DOHH2 (cell line): Measurements from ENCODE around the gene ATP13A3.

Source experiments
- H3F3A ChIP-seq: fragments of 200-600 bp; sonication (generic), shearing (Covaris generic); 2 replicates; pipeline ENCODE4 v1.6.0; 2016; ENCODE audit warnings: antibody characterized with exemption, mild to moderate bottlenecking; ENCODE audit not compliant: control insufficient read depth, insufficient read depth
- H3K27ac ChIP-seq: fragments of 200-600 bp; sonication (generic); 2 replicates; pipeline ENCODE4 v1.5.1; 2014; ENCODE audit warnings: low read depth, mild to moderate bottlenecking, low read length, moderate library complexity
- H3K27me3 ChIP-seq: fragments of 200-600 bp; sonication (generic); 2 replicates; pipeline ENCODE4 v1.6.1; 2014; ENCODE audit warnings: mild to moderate bottlenecking, low read length, mixed read lengths; ENCODE audit not compliant: control insufficient read depth
- H3K36me3 ChIP-seq: fragments of 200-600 bp; sonication (generic); 2 replicates; pipeline ENCODE4 v1.6.1; 2014; ENCODE audit warnings: mild to moderate bottlenecking, low read length, moderate library complexity, mixed read lengths; ENCODE audit not compliant: control insufficient read depth
- H3K4me1 ChIP-seq: fragments of 200-600 bp; sonication (generic); 2 replicates; pipeline ENCODE4 v1.6.1; 2014; ENCODE audit warnings: mild to moderate bottlenecking, low read length, mixed read lengths; ENCODE audit not compliant: control insufficient read depth
- H3K4me2 ChIP-seq: fragments of 200-600 bp; sonication (generic); 2 replicates; pipeline ENCODE4 v1.6.0; 2014; ENCODE audit warnings: mild to moderate bottlenecking, low read length, moderate library complexity
- H3K4me3 ChIP-seq: fragments of 200-600 bp; sonication (generic); 2 replicates; pipeline ENCODE4 v1.5.1; 2014; ENCODE audit warnings: mild to moderate bottlenecking, low read length, mixed read lengths
- H3K79me2 ChIP-seq: fragments of 200-600 bp; sonication (generic); 2 replicates; pipeline ENCODE4 v1.6.1; 2014; ENCODE audit warnings: mild to moderate bottlenecking, low read length, mixed read lengths; ENCODE audit not compliant: control insufficient read depth
- H3K9me2 ChIP-seq: fragments of 200-600 bp; sonication (generic); replicated peaks from 2 replicates; pipeline ENCODE4 v1.6.1; 2014; ENCODE audit warnings: mild to moderate bottlenecking, low read length, mixed read lengths; ENCODE audit not compliant: control insufficient read depth
- H3K9me3 ChIP-seq: fragments of 200-600 bp; sonication (generic); 2 replicates; pipeline ENCODE4 v1.6.1; 2014; ENCODE audit warnings: antibody characterized with exemption, low read length, mixed read lengths; ENCODE audit not compliant: control insufficient read depth, insufficient read depth
- H4K20me1 ChIP-seq: fragments of 200-600 bp; sonication (generic); 2 replicates; pipeline ENCODE4 v1.6.0; 2014; ENCODE audit warnings: low read depth, mild to moderate bottlenecking, antibody characterized with exemption, low read length, moderate library complexity; ENCODE audit not compliant: control insufficient read depth, insufficient read depth
- EZH2phosphoT487 ChIP-seq: fragments of 200-600 bp; sonication (generic); IDR thresholded peaks from 2 replicates; pipeline ENCODE4 v1.6.1; 2017; ENCODE audit warnings: borderline replicate concordance, mild to moderate bottlenecking, antibody characterized with exemption, low read length, moderate library complexity, mixed read lengths
- TF ChIP-seq, protein P1 (sequence below): fragments of 200-600 bp; sonication (generic); IDR thresholded peaks from one replicate; pipeline ENCODE4 v1.5.1; 2014; ENCODE audit warnings: antibody characterized with exemption, mild to moderate bottlenecking, low read depth, low read length; ENCODE audit not compliant: poor library complexity, severe bottlenecking

Gene ATP13A3

DNA sequence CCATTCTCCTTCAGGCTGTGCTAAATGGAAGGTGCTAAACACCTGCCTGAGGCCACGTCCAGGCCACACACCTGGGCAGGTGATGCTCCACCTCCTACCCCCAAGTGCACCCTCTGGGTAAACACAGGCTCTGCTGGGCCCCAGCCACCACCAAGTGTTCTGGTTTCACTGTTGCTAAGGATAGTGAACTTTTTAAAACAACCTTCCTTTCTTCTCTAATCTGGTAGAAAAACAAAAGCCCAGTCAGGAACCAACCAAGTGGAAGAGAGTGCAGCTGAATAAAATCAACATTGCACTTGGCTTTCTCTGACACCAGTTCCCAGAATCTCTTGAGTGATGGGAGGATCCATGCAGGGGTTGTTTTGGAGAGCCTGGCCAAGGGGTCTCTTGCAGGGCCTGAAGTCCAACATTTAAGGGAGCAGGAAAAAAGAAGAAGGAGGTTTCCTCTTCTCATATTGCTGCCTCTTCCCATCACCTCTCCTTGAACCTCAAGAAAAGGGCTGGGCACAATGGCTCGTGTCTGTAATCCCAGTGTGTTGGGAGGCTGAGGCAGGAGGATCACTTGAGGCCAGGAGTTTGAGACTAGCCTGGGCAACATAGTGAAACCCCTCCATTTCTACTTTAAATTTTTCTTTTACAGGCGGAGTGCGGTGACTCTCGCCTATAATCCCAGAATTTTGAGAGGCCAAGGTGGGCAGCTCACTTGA, 26.2 kb upstream of the ATP13A3 start:
- Histone ChIP-seq H3K79me2 (no peaks in the 10 kb centered on the region), H3K36me3 (no peaks in the 10 kb centered on the region), H3K27ac (no peak overlapping the region), H3K4me1 (no peaks in the 10 kb centered on the region), H3K27me3 (peaks cover 2% of the 10 kb centered on the region; the same call in 1 of the 2 replicates), H3F3A (no peaks in the 10 kb centered on the region), H3K4me2 (no peak overlapping the region), H3K9me3 (no peaks in the 10 kb centered on the region), H3K9me2 (no peaks in the 10 kb centered on the region), H4K20me1 (no peaks in the 10 kb centered on the region), H3K4me3 (no peak overlapping the region)
- no peak for TF ChIP-seq EZH2phosphoT487
- TF ChIP-seq, protein P1, sequence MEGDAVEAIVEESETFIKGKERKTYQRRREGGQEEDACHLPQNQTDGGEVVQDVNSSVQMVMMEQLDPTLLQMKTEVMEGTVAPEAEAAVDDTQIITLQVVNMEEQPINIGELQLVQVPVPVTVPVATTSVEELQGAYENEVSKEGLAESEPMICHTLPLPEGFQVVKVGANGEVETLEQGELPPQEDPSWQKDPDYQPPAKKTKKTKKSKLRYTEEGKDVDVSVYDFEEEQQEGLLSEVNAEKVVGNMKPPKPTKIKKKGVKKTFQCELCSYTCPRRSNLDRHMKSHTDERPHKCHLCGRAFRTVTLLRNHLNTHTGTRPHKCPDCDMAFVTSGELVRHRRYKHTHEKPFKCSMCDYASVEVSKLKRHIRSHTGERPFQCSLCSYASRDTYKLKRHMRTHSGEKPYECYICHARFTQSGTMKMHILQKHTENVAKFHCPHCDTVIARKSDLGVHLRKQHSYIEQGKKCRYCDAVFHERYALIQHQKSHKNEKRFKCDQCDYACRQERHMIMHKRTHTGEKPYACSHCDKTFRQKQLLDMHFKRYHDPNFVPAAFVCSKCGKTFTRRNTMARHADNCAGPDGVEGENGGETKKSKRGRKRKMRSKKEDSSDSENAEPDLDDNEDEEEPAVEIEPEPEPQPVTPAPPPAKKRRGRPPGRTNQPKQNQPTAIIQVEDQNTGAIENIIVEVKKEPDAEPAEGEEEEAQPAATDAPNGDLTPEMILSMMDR, result no peak

DNA sequence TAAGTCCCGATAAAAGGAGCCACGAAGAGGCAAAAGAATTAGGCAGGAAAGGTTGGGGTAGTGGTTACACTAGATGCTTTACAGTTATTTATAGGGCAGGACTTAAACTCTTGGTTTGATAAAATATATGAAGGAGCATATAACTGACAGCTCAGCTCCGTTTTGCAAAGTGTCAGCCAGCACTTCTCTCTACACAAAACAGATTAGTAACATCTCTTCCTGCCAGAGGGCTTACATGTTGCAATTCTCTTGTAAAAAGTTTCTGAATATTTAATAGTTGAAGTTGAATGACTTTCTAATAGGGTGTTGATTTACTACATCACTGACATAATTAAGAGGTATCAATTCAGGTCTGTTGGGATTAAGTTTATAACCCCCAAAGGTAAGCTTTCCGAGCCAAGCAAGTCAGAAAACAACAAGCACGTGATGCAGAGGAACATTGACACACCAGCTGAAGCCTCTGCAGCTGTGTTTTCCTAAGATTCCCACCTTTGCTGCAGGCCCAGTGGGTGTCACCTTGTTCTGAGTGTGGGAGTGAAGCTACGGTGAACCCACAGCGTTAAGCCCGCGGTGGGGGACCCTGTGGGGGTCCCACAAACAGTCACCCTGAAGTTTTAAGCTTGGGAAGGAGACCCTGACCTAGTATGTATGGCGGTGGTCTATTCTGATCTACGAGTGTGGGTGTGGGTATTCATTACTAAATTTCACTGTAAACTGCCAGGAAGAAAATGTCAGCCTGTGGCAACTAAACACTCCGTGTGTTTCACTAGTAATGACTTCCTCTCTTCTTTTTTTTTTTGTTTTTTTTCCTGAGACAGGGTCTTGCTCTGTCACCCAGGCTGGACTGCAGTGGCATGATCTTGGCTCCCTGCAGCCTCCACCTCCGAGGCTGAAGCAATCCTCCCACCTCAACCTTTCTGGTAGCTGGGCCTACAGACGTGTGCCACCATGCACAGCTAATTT, 22.0 kb upstream of the ATP13A3 start:
- no peak overlapping the region for H3K4me2 ChIP-seq
- no peaks in the 10 kb centered on the region for H3K4me1 ChIP-seq

GRCh38 chr3:194507571-194507970, 20.8 kb upstream of the ATP13A3 start:
- Histone ChIP-seq H3K27me3 (no peaks in the 10 kb centered on the region; the same call in 1 of the 2 replicates), H3K9me3 (no peaks in the 10 kb centered on the region), H3K4me1 (no peaks in the 10 kb centered on the region), H3K4me2 (no peak overlapping the region), H3K27ac (no peak overlapping the region), H3K9me2 (no peaks in the 10 kb centered on the region), H4K20me1 (no peaks in the 10 kb centered on the region), H3F3A (no peaks in the 10 kb centered on the region), H3K4me3 (no peak overlapping the region), H3K36me3 (no peaks in the 10 kb centered on the region), H3K79me2 (no peaks in the 10 kb centered on the region)
- TF ChIP-seq EZH2phosphoT487, result no peak
- TF ChIP-seq, protein P1, result no peak

More for the DNA sequence above, 22.0 kb upstream of the ATP13A3 start:
- Histone ChIP-seq H3K79me2 (no peaks in the 10 kb centered on the region), H3K27me3 (no peaks in the 10 kb centered on the region; the same call in 1 of the 2 replicates), H3K4me3 (no peak overlapping the region), H3K9me3 (no peaks in the 10 kb centered on the region), H3F3A (no peaks in the 10 kb centered on the region), H4K20me1 (no peaks in the 10 kb centered on the region), H3K27ac (no peak overlapping the region), H3K9me2 (no peaks in the 10 kb centered on the region), H3K36me3 (no peaks in the 10 kb centered on the region)
- TF ChIP-seq, protein P1, result no peak
- no peak for TF ChIP-seq EZH2phosphoT487
